Stimulated activated CD8-positive, alpha-beta memory T cell treated with anti-CD3 and anti-CD28 coated beads, Interleukin-15, amount 100 ng/mL, for 1 hour (primary cell): ENCODE data around the gene YKT6.

Experiments
- DNase-seq: peaks from one replicate; pipeline ENCODE4 v3.0.0-alpha.2; 2020; ENCODE audit warnings: low read depth

YKT6 gene

GRCh38 chr7:44218418-44219201 lies 17.8 kb downstream of the YKT6 start:
- DNase-seq = no peak

GRCh38 chr7:44219371-44220045 lies 18.7 kb downstream of the YKT6 start:
- DNase-seq = no peak

GRCh38 chr7:44220046-44220357 lies 19.2 kb downstream of the YKT6 start:
- DNase-seq = no peak

GRCh38 chr7:44220358-44221112 lies 19.8 kb downstream of the YKT6 start:
- no peak for DNase-seq

- no peak for DNase-seq
Measured at GRCh38 chr7:44221231-44221791, 20.5 kb downstream of the YKT6 start.

- no peak for DNase-seq
Measured at GRCh38 chr7:44222074-44222473, 21.3 kb downstream of the YKT6 start.

GRCh38 chr7:44222776-44223261 lies 22.0 kb downstream of the YKT6 start:
- DNase-seq = no peak

- no peak for DNase-seq
Measured at GRCh38 chr7:44223362-44224079, 22.7 kb downstream of the YKT6 start.

GRCh38 chr7:44224080-44224973 lies 23.5 kb downstream of the YKT6 start:
- no peak for DNase-seq

GRCh38 chr7:44224974-44225565 lies 24.3 kb downstream of the YKT6 start:
- DNase-seq = no peak

GRCh38 chr7:44225566-44226395 lies 25.0 kb downstream of the YKT6 start:
- DNase-seq = no peak

GRCh38 chr7:44226396-44226753 lies 25.6 kb downstream of the YKT6 start:
- DNase-seq = no peak

GRCh38 chr7:44227911-44228310 lies 27.1 kb downstream of the YKT6 start:
- DNase-seq = no peak

GRCh38 chr7:44228571-44229350 lies 28.0 kb downstream of the YKT6 start:
- DNase-seq = no peak

- no peak for DNase-seq
Measured at GRCh38 chr7:44229546-44230105, 28.8 kb downstream of the YKT6 start.

GRCh38 chr7:44230286-44230685 lies 29.5 kb downstream of the YKT6 start:
- DNase-seq = no peak

GRCh38 chr7:44231088-44231487 lies 30.3 kb downstream of the YKT6 start:
- no peak for DNase-seq

- DNase-seq = no peak
Measured at GRCh38 chr7:44232396-44232795, 31.6 kb downstream of the YKT6 start.
